Stimulated activated memory B cell treated with anti-CD40 and anti-IgM and Interleukin-4, amounts not matched to agents 10 μg/mL and 1 μg/mL and 100 μg/mL, for 72 hours (primary cell): ENCODE results near the gene TBC1D2B.
"Not testable (repeated sequence)": the region's sequence is repeated elsewhere in the genome, so short reads cannot be mapped to it uniquely, and the experiment has no call there.

ENCODE experiments used
- ATAC-seq: fragments of 150-1000 bp; cut with Tn5 transposase; 2 replicates; pipeline ENCODE4 v1.10.0; 2021
- H3K27ac Mint-ChIP-seq: one replicate; pipeline ENCODE4 v1.8.0; 2022; ENCODE audit warnings: mild to moderate bottlenecking, mixed read lengths
- H3K27me3 Mint-ChIP-seq: one replicate; pipeline ENCODE4 v1.8.0; 2022; ENCODE audit warnings: mixed read lengths
- H3K36me3 Mint-ChIP-seq: one replicate; pipeline ENCODE4 v1.8.0; 2022; ENCODE audit warnings: mixed read lengths
- H3K4me1 Mint-ChIP-seq: one replicate; pipeline ENCODE4 v1.8.0; 2022; ENCODE audit warnings: mixed read lengths
- H3K4me3 Mint-ChIP-seq: one replicate; pipeline ENCODE4 v1.8.0; 2022; ENCODE audit warnings: mild to moderate bottlenecking, moderate library complexity, mixed read lengths
- H3K9me3 Mint-ChIP-seq: one replicate; pipeline ENCODE4 v1.8.0; 2022; ENCODE audit warnings: mixed read lengths

TBC1D2B gene

GRCh38 chr15:77989296-77990143, 88.0 kb downstream of the TBC1D2B start:
- Mint-ChIP-seq H3K4me3 (no peak overlapping the region), H3K36me3 (no peaks in the 10 kb centered on the region), H3K9me3 (no peaks in the 10 kb centered on the region), H3K27me3 (peaks cover 12% of the 10 kb centered on the region), H3K27ac (peak overlapping the region; percentile 91), H3K4me1 (peaks cover 50% of the 10 kb centered on the region)
- ATAC-seq = no peak

GRCh38 chr15:77988347-77989295, 88.9 kb downstream of the TBC1D2B start:
- H3K27me3 Mint-ChIP-seq = peaks cover 21% of the 10 kb centered on the region
- ATAC-seq = no peak
- H3K4me1 Mint-ChIP-seq = peaks cover 46% of the 10 kb centered on the region
- peak overlapping the region; percentile 55 for H3K27ac Mint-ChIP-seq
- no peak overlapping the region for H3K4me3 Mint-ChIP-seq
- H3K9me3 Mint-ChIP-seq = no peaks in the 10 kb centered on the region
- no peaks in the 10 kb centered on the region for H3K36me3 Mint-ChIP-seq

- H3K27ac Mint-ChIP-seq, ATAC-seq, H3K36me3 Mint-ChIP-seq, H3K9me3 Mint-ChIP-seq, H3K4me3 Mint-ChIP-seq: not testable (repeated sequence)
- peaks cover 42% of the 10 kb centered on the region for H3K4me1 Mint-ChIP-seq
- peaks cover 30% of the 10 kb centered on the region for H3K27me3 Mint-ChIP-seq
Measured at GRCh38 chr15:77987765-77988136, 89.8 kb downstream of the TBC1D2B start.

GRCh38 chr15:77986891-77987764, 90.4 kb downstream of the TBC1D2B start:
- Mint-ChIP-seq H3K36me3 (no peaks in the 10 kb centered on the region), H3K27me3 (peaks cover 32% of the 10 kb centered on the region), H3K27ac (no peak overlapping the region), H3K9me3 (no peaks in the 10 kb centered on the region), H3K4me3 (no peak overlapping the region), H3K4me1 (peaks cover 38% of the 10 kb centered on the region)
- no peak for ATAC-seq

- peak overlapping the region; percentile 32 for H3K27ac Mint-ChIP-seq
- H3K4me3 Mint-ChIP-seq = no peak overlapping the region
- H3K27me3 Mint-ChIP-seq = peaks cover 32% of the 10 kb centered on the region
- no peaks in the 10 kb centered on the region for H3K36me3 Mint-ChIP-seq
- peaks cover 28% of the 10 kb centered on the region for H3K4me1 Mint-ChIP-seq
- no peak for ATAC-seq
- H3K9me3 Mint-ChIP-seq = no peaks in the 10 kb centered on the region
Measured at GRCh38 chr15:77985931-77986480, 91.5 kb downstream of the TBC1D2B start.

GRCh38 chr15:77985031-77985930, 92.2 kb downstream of the TBC1D2B start:
- Mint-ChIP-seq H3K9me3 (no peaks in the 10 kb centered on the region), H3K4me1 (peaks cover 20% of the 10 kb centered on the region), H3K27ac (peak overlapping the region; percentile 32), H3K4me3 (no peak overlapping the region), H3K36me3 (no peaks in the 10 kb centered on the region), H3K27me3 (peaks cover 32% of the 10 kb centered on the region)
- ATAC-seq = no peak

- Mint-ChIP-seq H3K27me3 (peaks cover 32% of the 10 kb centered on the region), H3K36me3 (no peaks in the 10 kb centered on the region), H3K9me3 (no peaks in the 10 kb centered on the region), H3K27ac (no peak overlapping the region), H3K4me1 (peaks cover 15% of the 10 kb centered on the region), H3K4me3 (no peak overlapping the region)
- no peak for ATAC-seq
Measured at GRCh38 chr15:77984446-77984861, 93.1 kb downstream of the TBC1D2B start.

- Mint-ChIP-seq H3K9me3 (no peaks in the 10 kb centered on the region), H3K27me3 (peaks cover 32% of the 10 kb centered on the region), H3K36me3 (no peaks in the 10 kb centered on the region), H3K27ac (no peak overlapping the region), H3K4me1 (peaks cover 13% of the 10 kb centered on the region), H3K4me3 (no peak overlapping the region)
- no peak for ATAC-seq
Measured at GRCh38 chr15:77983708-77984445, 93.6 kb downstream of the TBC1D2B start.

GRCh38 chr15:77983091-77983707, 94.3 kb downstream of the TBC1D2B start:
- Mint-ChIP-seq H3K4me3 (no peak overlapping the region), H3K9me3 (no peaks in the 10 kb centered on the region), H3K27ac (no peak overlapping the region), H3K27me3 (peaks cover 32% of the 10 kb centered on the region), H3K36me3 (no peaks in the 10 kb centered on the region), H3K4me1 (peaks cover 10% of the 10 kb centered on the region)
- ATAC-seq = no peak

GRCh38 chr15:77982127-77982490, 95.4 kb downstream of the TBC1D2B start:
- peaks cover 32% of the 10 kb centered on the region for H3K27me3 Mint-ChIP-seq
- H3K4me3 Mint-ChIP-seq = no peak overlapping the region
- no peak overlapping the region for H3K27ac Mint-ChIP-seq
- H3K36me3 Mint-ChIP-seq = no peaks in the 10 kb centered on the region
- H3K4me1 Mint-ChIP-seq = peaks cover 10% of the 10 kb centered on the region
- ATAC-seq = no peak
- no peaks in the 10 kb centered on the region for H3K9me3 Mint-ChIP-seq

GRCh38 chr15:77981281-77982126, 96.0 kb downstream of the TBC1D2B start:
- Mint-ChIP-seq H3K9me3 (no peaks in the 10 kb centered on the region), H3K36me3 (no peaks in the 10 kb centered on the region), H3K27ac (no peak overlapping the region), H3K4me1 (peaks cover 10% of the 10 kb centered on the region), H3K27me3 (peaks cover 32% of the 10 kb centered on the region), H3K4me3 (no peak overlapping the region)
- ATAC-seq = no peak

- peaks cover 10% of the 10 kb centered on the region for H3K4me1 Mint-ChIP-seq
- H3K4me3 Mint-ChIP-seq, H3K9me3 Mint-ChIP-seq, H3K36me3 Mint-ChIP-seq, ATAC-seq, H3K27ac Mint-ChIP-seq: not testable (repeated sequence)
- peaks cover 26% of the 10 kb centered on the region for H3K27me3 Mint-ChIP-seq
Measured at GRCh38 chr15:77980674-77981073, 96.8 kb downstream of the TBC1D2B start.
